Natural killer cell (primary cell): Measurements from ENCODE around the gene ZMIZ1. TPM values are rescaled to one million over a fixed set of nuclear protein-coding genes. Genes with fewer than 3 reads are reported as not detected.

Experiments
- ATAC-seq, 3 donors: fragments of 150-1000 bp in 2 of 3; fragments of 200-7000 bp in 1 of 3; cut with Tn5 transposase; 1 replicate in 1 of 3; 2 replicates in 2 of 3; pipeline ENCODE4 v1.10.0; 2021; ENCODE audit warnings: mild to moderate bottlenecking in 2 of 3, moderate library complexity in 2 of 3
- DNase-seq, 2 donors: peaks; one replicate each; pipeline versions ENCODE4 v3.0.0 to v3.0.0-alpha.2; 2013 to 2021; ENCODE audit warnings: mixed read lengths in 1 of 2
- H3K27ac ChIP-seq: one replicate; pipeline ENCODE4 v1.5.1; 2013; ENCODE audit warnings: mild to moderate bottlenecking, low read length
- H3K27me3 ChIP-seq: one replicate; pipeline ENCODE4 v1.6.1; 2013; ENCODE audit warnings: low read length; ENCODE audit not compliant: control insufficient read depth, insufficient read depth
- H3K36me3 ChIP-seq: one replicate; pipeline ENCODE4 v1.6.1; 2013; ENCODE audit warnings: low read length; ENCODE audit not compliant: control insufficient read depth, insufficient read depth
- H3K4me1 ChIP-seq: one replicate; pipeline ENCODE4 v1.6.1; 2013; ENCODE audit warnings: low read length; ENCODE audit not compliant: control insufficient read depth, insufficient read depth
- H3K4me3 ChIP-seq: one replicate; pipeline ENCODE4 v1.5.1; 2013; ENCODE audit warnings: low read length
- H3K9me3 ChIP-seq: one replicate; pipeline ENCODE4 v1.6.1; 2013; ENCODE audit warnings: low read length; ENCODE audit not compliant: control insufficient read depth, insufficient read depth
- H3K27ac Mint-ChIP-seq, 2 donors: one replicate each; pipeline ENCODE4 v1.8.0; 2022; ENCODE audit warnings: mild to moderate bottlenecking in 2 of 2, mixed read lengths in 2 of 2, moderate library complexity in 1 of 2
- H3K27me3 Mint-ChIP-seq, 2 donors: one replicate each; pipeline ENCODE4 v1.8.0; 2022; ENCODE audit warnings: low read depth in 2 of 2, mixed read lengths in 2 of 2
- H3K36me3 Mint-ChIP-seq: one replicate; pipeline ENCODE4 v1.8.0; 2022; ENCODE audit warnings: mixed read lengths
- H3K4me1 Mint-ChIP-seq, 2 donors: one replicate each; pipeline ENCODE4 v1.8.0; 2022; ENCODE audit warnings: mixed read lengths in 2 of 2
- H3K4me3 Mint-ChIP-seq: one replicate; pipeline ENCODE4 v1.8.0; 2022; ENCODE audit warnings: mild to moderate bottlenecking, moderate library complexity, mixed read lengths
- H3K9me3 Mint-ChIP-seq, 2 donors: one replicate each; pipeline ENCODE4 v1.8.0; 2022; ENCODE audit warnings: mixed read lengths in 2 of 2
- CTCF ChIP-seq: fragments of 200-600 bp; IDR thresholded peaks from one replicate; pipeline ENCODE4 v1.8.0; 2022; ENCODE audit warnings: antibody characterized with exemption
- WGBS: methylation state at CpG from one replicate; pipeline ENCODE4 v1.1.7; 2013; ENCODE audit warnings: missing lambda C conversion rate; ENCODE audit not compliant: insufficient coverage; 5-methylcytosine and 5-hydroxymethylcytosine counted together
- intact Hi-C: fragments of 100-400 bp; cut with micrococcal nuclease; formaldehyde crosslinking; loops from one replicate; pipeline ENCODE4 v1.14.2; 2022
- total RNA-seq, 4 donors: library from RNA; stranded (reverse); fragments of 120-200 nt in 1 of 4; gene quantifications; one replicate each; pipeline versions ENCODE4 v1.2.3 to v1.2.4, GENCODE V29; 2013 to 2022

The ZMIZ1 gene
- total RNA-seq, 3 donors from 2014 or later (not counting 1 experiment from before 2014, with no cell fraction given), result 36.5 to 51.5 (median 37.9) TPM

GRCh38 chr10:79352035-79352877 is 283.5 kb downstream of the ZMIZ1 start:
- 96% methylated on average over 11 of the region's 11 CpGs for WGBS
- Histone ChIP-seq H3K36me3 (peaks cover 55% of the 10 kb centered on the region), H3K4me1 (peaks cover 46% of the 10 kb centered on the region), H3K27me3 (no peaks in the 10 kb centered on the region), H3K27ac (no peak overlapping the region), H3K4me3 (no peak overlapping the region), H3K9me3 (no peaks in the 10 kb centered on the region)
- ATAC-seq, result no peak
- intact Hi-C loops, result no loop called here
- Mint-ChIP-seq H3K27me3 (no peaks in the 10 kb centered on the region), H3K4me1 (peaks cover 44 to 47% of the 10 kb centered on the region in 2 donors), H3K9me3 (no peaks in the 10 kb centered on the region), H3K36me3 (no peaks in the 10 kb centered on the region), H3K27ac (peak overlapping the region in 1 of 2 donors; percentile 42), H3K4me3 (no peak overlapping the region)
- TF ChIP-seq CTCF, result no peak
- DNase-seq, result no peak

- H3K4me1 ChIP-seq, result peaks cover 42% of the 10 kb centered on the region
- H3K27ac ChIP-seq, result no peak overlapping the region
- peaks cover 57% of the 10 kb centered on the region for H3K36me3 ChIP-seq
- no peaks in the 10 kb centered on the region for H3K9me3 Mint-ChIP-seq
- no peak overlapping the region for H3K4me3 ChIP-seq
- DNase-seq (no peak), ATAC-seq (no peak)
- TF ChIP-seq CTCF, result no peak
- peaks cover 44 to 45% of the 10 kb centered on the region in 2 donors for H3K4me1 Mint-ChIP-seq
- 91% methylated on average over 8 of the region's 8 CpGs for WGBS
- no peaks in the 10 kb centered on the region for H3K27me3 ChIP-seq
- intact Hi-C loops, result no loop called here
- H3K4me3 Mint-ChIP-seq, result no peak overlapping the region
- no peak overlapping the region for H3K27ac Mint-ChIP-seq
- H3K36me3 Mint-ChIP-seq, result no peaks in the 10 kb centered on the region
- no peaks in the 10 kb centered on the region for H3K27me3 Mint-ChIP-seq
- no peaks in the 10 kb centered on the region for H3K9me3 ChIP-seq
Observed at GRCh38 chr10:79353000-79353406, 284.2 kb downstream of the ZMIZ1 start.

GRCh38 chr10:79353726-79354125 is 285.0 kb downstream of the ZMIZ1 start:
- H3K27ac ChIP-seq, result no peak overlapping the region
- peaks cover 57% of the 10 kb centered on the region for H3K36me3 ChIP-seq
- H3K4me3 ChIP-seq, result no peak overlapping the region
- H3K27me3 ChIP-seq, result no peaks in the 10 kb centered on the region
- no peak for TF ChIP-seq CTCF
- intact Hi-C loops, result no loop called here
- Mint-ChIP-seq H3K27ac (no peak overlapping the region), H3K4me3 (no peak overlapping the region), H3K27me3 (no peaks in the 10 kb centered on the region), H3K9me3 (no peaks in the 10 kb centered on the region), H3K36me3 (no peaks in the 10 kb centered on the region), H3K4me1 (peaks cover 38 to 42% of the 10 kb centered on the region in 2 donors)
- H3K4me1 ChIP-seq, result peaks cover 38% of the 10 kb centered on the region
- ATAC-seq (no peak), DNase-seq (no peak)
- WGBS, result 86% methylated on average over 11 of the region's 11 CpGs
- H3K9me3 ChIP-seq, result no peaks in the 10 kb centered on the region
